Hindlimb muscle (tissue), 1 donor: ENCODE results near the gene GCC2. TPM values are rescaled to one million over a fixed set of nuclear protein-coding genes. Genes with fewer than 3 reads are reported as not detected.
"Not testable (repeated sequence)": the region's sequence is repeated elsewhere in the genome, so short reads cannot be mapped to it uniquely, and the experiment has no call there.

Experiments used
- DNase-seq: peaks from one replicate; pipeline ENCODE4 v3.0.0-alpha.2; 2013
- polyA plus RNA-seq: library from polyadenylated mRNA; unstranded; fragments of 120-200 nt; gene quantifications from one replicate; pipeline ENCODE4 v1.2.1, GENCODE V29; 2013; ENCODE audit not compliant: insufficient read length

The GCC2 gene
- polyA plus RNA-seq, 1 donor: 19.1 TPM

DNA sequence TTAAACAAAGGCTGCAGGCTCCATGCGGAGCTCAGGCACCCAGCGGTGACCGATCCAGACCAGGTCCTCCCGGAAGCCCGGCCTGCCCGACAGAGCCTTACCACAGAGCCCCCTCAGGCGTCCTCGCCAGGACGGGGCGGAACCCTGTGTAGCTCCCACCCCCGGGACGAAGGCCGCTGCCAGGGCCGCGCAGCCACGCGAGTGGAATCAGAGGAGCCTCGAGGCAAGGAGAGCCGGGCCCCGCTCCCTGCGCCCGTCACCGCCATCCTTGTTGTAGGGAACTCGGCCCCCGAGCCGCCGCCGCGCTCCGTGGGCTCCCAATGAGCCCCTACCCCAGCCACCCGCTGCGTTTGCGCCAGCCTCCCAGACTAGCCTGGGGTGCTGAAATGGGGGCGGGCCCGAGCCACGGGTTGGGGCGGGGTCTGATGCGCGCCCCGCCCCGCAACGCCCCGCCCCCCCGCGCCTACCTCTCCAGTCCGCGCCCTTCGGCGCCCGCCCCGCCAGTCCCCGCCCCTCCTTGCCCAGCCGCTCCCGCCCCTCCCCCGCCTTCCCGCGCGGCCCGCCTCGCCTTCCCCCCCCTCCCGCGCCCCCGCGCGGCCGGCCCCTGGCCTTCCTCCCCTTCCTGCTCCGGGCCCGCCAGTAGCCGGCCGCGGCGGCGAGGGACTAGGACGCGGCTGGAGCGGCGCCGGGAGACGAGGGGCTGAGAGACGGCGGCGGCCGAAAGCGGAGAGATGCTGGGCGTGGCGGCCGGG is 85.0 kb downstream of the GCC2 start, which contains the start of gene LIMS1:
TSS of gene LIMS1 (plus strand) at position 639 of the 752 bp plus-strand sequence. CDS start at position 732, 93 bp downstream.
- peak; percentile 88 for DNase-seq

DNA sequence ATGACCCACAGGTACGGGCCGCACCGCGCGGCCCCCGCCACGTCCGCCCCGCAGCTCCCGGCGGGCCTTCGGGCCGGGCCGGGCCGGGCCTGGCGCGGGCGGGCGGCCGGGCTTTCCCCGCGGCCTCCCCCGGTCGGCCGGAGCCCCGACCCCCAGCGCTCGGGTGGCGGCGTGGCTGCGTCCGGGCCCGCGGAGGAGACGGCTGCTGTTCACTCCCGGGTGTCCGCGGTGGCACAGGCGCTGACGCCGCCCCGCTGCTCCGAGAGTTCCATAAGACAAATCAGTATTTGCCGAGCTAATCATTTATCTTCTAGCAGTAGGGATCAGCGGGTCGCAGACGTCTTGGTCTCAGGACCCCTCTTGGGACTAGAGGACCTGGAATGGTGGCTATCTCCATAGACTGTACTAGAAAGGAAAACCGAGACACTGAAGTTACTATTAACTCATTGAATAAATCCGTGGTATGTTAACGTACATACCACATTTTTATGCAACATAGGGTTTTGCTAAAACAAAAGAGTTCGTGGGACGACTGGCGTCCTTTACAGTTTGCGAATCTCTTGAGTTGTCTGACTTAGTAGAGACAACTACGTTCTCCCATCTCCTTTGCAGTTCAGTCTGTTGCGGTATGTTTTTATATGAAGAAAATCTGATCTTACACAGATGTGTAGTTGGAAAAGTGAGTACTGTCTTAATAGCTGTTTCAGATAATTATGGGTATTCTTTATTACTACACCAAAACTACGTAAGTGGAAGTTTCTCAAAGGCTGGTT is 85.8 kb downstream of the GCC2 start:
- DNase-seq: peak; percentile 51

DNA sequence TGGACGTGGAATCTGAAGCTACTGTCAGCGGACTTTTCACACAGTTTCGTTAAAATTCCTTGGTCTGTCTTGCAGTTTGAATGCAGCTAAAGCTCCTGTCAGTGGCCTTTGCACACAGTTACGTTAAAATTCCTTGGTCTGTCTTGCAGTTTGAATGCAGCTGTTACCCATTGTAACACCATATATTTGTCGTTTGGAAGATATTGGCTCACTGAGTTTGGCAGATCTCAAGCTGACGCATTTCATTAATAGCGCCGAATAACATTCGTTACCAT is 86.3 kb downstream of the GCC2 start:
- no peak for DNase-seq

DNA sequence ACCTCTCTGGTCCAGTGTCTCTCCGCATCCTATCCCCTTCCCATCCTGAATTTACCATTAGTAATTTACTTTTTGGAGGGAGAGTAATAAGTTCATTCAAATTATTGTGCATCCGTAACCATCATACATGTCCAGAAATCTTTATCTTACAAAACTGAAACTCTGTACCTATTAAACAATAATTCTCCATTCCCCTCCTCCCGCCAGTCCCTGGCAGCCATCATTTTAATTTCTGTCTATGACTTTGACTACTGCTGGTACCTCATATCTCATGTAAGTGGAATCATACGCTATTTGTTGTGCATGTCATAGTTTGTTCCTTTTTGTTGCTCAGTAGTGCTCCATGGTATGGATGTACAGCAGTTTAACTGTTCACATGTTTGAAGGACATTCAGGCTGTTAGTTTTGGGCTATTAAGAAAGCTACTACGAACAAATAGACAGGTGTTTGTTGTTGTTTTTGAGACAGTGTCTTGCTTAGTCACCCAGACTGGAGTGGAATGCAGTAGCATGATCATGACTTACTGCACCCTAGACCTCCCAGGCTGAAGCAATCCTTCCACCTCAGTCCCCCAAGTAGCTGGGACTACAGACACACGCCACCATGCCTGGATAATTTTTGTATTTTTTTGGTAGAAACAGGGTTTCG is 87.3 kb downstream of the GCC2 start:
- no peak for DNase-seq

DNA sequence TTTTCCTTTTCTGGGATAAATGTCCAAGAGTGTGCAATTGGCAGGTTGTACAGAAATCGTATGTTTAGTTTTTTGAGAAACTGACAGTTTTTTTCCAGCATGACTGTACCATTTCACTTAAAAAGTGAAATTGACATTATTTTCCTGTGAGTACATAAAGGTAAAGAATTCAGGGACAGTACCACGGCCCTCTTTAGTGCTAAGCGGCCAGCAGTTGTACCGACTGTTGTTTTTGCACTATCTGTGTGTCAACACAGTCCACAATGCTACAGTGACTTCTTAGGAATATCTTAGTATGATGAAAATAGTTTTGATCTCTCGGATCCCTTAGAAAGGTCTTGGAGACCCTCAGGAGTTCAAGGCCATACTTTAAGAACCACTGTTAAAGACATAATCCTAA is 87.9 kb downstream of the GCC2 start:
- no peak for DNase-seq

DNA sequence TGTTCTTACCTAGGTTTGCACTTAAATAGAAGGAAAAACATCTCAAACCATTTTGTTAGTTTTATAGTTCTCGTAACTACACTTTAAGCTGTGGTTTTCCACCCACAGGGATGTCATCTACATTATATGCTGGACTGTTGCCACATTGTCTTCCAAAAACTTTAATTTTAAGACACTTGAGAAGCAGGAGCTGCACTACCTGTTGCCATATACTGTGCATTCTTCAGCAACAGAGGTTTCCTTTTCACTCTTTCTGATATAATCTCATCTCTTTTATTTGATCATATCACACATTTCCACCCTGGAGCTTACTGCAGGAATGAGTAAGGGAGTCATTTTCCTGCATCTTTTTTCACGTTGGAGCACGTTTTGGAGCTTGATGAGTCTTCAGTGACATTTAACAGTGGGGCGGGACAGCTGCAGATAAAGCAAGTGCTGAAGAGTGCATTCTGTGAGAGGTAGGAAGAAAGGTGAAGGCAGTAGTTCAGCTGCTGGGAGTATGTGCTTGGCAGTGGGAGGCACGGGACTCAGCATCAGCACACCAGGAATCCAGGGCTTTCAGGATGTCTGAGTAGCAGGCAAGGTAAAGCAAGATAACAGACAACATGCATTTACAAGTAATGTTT is 89.1 kb downstream of the GCC2 start:
- no peak for DNase-seq

DNA sequence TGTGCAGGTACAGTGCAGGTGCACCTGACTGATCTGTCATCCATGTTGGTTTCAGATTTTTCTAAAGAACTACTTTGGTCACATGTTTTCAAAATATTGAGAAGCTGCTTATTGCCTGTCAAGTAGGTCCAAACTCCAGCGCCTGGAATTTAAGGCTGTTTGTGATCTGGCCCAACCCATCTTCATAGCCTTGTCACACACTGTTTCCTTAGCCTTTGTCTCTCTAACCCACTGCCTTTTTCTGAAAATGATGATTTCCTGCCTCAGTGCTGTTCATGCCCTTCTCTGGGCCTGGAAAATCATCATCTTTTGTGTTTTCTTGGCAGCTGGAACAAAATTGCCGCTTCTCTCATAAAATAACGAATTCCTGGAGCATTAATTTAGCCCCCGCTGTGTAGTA is 92.4 kb downstream of the GCC2 start:
- no peak for DNase-seq

DNA sequence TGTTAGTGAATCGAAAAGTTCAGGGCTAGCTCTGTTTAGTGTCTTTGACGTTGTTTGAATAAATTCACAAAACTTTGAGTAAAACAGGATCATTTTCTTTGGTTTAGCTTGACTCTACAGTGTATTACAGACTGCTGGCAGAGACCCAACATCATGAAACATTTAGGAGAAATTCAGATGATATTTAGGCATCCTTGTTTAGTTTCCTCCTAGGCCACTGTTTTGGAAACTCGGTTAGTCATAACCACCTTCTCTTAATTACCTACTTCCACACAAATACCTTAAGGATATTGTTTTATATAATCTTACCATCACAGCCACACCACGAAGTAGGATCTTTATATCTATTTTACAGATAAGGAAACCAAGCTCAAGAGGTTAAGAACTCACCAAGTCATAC is 93.1 kb downstream of the GCC2 start:
- DNase-seq: peak; percentile 63

DNA sequence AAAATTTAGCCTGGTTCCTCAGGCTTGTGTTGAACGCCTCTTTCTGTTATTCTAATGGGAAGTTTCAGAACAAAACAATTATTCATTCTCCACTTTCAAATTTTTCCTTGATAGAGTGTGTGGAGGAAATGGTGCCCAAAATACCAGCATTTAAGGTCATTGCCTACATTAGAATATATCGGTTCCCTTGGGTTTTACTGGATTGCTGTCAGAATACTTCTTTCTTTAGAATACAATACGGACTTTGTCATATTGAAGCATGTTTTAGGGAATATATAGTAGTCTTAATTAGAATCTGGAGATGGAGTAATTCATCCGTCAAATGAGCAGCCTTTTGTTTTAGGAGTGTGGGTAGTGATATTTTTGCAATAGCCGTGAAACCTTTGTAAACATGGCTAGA is 98.6 kb downstream of the GCC2 start:
- no peak for DNase-seq

DNA sequence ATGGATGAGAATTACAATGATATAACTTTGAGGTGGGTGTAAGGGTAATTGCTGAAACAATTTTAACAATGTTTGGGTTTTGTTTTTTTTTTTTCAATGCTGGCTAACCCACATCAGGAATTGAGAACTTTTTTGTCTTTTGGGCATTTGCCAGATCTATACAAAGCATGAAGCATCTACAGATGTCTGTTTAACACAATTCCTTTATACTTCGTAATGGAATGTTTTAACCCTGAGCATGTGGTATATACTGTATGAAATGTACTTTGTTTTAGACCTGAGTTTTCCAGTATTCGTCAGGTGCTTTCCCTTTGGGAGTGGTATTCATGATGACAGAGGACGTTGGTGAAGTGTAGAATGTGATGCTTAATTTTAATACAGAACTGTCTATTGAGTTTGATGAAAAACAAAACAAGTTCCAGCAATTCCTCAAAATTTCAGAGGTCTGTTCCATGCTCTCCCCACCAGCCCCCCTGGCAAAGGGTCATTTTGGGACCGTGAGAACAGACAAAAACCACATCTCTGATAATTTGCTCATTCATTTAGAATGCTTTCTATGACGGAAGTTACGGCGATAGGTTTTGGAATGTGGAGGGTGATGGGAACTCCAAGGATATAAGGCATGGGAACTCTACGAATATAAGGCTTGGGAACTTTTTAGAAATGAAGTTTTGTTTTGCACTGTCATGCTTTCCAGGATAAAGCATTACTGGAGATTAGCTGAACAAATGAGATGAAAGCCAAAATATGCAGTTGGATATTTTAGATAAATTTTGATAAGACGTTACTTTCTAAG is 99.4 kb downstream of the GCC2 start:
- no peak for DNase-seq

DNA sequence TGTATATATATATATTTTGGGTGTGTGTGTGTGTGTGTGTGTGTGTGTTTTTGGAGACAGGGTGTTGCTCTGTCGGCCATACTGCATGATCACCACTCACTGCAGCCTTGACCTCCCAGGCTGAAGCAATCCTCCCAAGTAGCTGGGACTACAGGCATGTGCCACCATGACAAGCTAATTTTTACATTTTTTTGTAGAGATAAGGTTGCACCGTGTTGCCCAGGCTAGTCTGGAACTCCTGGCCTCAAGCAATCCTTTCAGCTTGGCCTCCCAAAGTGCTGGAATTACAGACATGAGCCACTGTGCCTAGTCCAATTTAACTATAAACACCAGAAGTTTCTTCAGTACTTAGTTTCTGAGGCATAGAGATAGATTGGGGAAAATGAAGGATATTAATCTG is 103.6 kb downstream of the GCC2 start:
- no peak for DNase-seq

DNA sequence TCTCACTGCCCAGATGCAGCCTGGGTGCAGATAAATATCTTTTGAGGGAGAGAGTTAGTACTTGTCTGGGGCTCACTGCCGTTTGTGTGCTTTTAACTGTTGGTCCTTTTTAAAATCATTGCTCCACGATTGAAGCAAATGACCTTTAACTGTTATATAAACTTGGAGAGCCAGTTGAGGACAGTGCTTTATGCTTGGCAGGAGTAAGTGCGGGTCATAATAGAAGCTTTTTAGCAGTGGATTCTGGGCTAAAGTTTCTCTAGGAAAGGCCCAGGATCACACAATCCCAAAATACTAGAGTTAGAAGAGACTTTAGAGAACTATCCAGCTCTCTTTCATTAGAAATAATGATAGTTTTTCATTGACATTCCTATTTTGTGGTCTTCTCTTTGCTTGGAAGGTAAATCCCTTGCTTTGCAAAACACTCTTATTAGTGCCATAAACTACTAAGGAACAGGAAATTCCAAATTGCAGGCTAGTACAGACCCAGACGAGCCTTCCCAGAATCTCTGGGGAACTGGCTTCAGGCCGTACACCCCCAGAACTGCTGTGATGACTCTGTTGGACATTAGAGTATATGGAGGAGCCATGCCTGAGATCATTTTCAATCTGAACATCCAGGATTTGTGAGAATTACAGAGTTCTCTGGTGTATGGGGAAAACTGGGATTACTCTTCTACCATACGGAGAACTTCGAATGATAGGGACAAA is 104.4 kb downstream of the GCC2 start:
- peak; percentile 23 for DNase-seq

DNA sequence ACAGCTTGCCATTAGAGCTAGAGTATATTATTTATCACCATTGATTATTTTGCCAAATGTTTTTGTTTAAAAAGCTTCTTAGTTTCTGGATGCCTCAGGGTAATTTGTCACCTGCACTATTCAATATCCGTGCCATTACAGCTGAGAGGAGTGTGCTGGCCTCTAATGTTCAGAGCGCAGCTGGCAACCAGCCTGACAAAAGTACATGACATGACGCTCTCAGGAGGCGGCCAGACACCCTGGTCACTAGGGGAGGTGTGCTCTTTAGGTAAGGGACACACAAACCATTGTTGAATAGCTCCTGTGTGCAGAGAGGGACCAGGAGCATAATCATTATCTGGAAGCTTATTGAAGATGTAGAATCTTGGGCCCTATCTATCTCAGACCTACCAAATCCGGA is 105.5 kb downstream of the GCC2 start:
- DNase-seq: no peak

DNA sequence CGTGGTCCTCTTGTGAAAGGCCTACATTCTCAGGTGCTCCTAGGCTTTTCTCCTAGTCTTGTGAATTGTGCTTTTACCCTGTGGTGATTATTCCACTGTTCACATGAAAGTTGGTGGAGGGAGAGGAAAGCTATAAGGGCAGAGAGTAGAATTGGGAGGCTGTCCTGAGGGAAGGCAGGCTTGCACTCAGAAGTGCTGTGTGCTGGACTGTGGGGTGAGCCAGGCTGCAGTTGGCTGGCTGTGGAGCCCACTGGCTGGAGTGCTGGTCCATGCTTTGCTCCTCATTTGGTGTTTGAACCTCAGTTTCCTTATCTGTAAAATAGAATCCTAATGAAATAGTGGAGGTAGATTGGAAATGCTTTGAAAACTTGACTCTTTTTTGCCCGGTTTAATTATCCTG is 106.6 kb downstream of the GCC2 start:
- DNase-seq: no peak

DNA sequence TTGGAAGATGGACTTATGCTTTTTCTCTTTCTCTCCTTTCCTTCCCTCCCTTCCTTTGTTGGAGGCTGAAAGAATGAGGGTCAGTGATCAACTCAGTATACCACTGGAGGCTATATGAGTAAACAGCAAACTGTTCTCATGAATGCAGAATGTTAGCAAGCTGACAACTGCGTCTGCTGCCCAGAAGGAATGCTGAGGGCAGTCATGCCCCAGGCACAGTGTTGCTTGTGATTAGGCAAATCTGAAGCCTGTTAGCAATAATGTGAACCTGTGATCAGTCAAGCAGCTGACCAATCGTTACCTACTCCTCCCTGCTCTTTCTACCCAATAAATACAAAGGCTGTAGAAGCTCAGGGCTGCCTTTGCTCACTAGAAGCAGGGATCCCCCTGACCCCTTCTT is 107.6 kb downstream of the GCC2 start:
- DNase-seq: not testable (repeated sequence)

Other genes starting within 250 kb of the GCC2 start
- not detected for gene SULT1C3, start 209.2 kb upstream of the GCC2 start, polyA plus RNA-seq
- 0.15 TPM for gene SULT1C2, start 160.3 kb upstream of the GCC2 start, polyA plus RNA-seq
- gene SULT1C4, start 71.3 kb upstream of the GCC2 start, polyA plus RNA-seq: 17.3 TPM
- gene LIMS1, start 85.3 kb downstream of the GCC2 start, polyA plus RNA-seq: 40.4 TPM